Dedifferentiated amniotic fluid mesenchymal stem cell (primary cell): ENCODE measurements around the gene FUT9.

ENCODE experiments used
- DNase-seq: peaks from one replicate; pipeline ENCODE4 v3.0.0-alpha.2; 2016; ENCODE audit errors: extremely low spot score

FUT9 gene

GRCh38 chr6:96073555-96073954, 57.8 kb downstream of the FUT9 start:
- no peak for DNase-seq

DNA sequence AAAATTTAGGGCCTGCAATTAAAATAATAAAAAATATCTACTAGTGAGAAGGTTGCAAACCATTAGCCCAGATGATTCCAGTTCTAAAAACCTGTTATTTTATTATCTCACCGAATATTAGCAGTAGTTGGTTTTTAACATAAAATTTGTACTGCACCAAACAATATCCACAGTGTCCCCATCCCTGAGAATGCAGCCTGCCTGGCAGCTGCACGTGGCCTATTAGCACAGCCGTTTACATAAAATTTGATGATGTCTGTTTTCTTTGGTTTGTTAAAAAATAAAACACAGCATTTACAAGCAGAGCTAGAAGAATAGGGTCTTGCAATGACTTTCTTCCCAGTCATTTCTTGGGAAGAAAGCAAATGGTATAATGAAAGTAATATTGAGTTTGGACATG, 58.2 kb downstream of the FUT9 start:
- DNase-seq, result no peak

DNA sequence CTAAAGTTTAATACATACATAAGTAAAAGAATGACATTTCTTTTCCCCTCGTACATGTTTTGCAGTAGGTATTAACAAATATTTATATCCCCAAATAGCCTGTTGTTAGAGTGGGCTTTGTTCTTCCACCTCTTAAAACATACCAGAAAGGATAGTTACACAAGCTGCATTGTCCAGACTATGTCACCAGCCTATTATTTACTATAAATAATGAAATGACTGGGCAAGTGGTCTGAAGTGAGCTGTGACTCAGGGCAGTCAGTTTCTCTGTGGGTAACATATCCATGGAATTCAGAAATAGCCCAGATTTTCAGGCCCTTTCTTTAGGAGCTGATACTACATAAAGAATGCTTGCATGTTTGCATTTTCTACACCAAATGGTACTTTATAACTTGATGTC, 60.1 kb downstream of the FUT9 start:
- DNase-seq, result no peak

GRCh38 chr6:96086745-96087144, 71.0 kb downstream of the FUT9 start:
- no peak for DNase-seq

DNA sequence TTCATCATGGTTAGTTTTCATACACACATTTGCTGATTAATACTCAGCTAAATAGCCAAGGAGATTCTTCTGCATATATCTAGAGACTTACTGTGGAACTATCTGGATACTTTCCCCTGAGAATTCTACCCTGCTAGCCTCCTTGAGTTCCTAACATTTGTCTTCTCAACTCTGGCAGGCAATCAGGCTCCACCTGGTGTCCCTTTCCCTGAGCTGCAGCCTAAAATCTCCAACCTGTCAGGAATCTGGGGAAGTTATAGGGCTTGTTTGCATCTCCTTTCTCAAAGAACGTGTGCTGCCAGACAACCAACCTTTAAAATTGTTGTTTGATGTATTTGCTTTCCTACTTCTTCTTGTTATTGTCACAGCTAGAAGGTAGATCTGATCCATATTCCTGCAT, 73.4 kb downstream of the FUT9 start:
- no peak for DNase-seq

GRCh38 chr6:96094077-96094476, 78.3 kb downstream of the FUT9 start:
- no peak for DNase-seq

DNA sequence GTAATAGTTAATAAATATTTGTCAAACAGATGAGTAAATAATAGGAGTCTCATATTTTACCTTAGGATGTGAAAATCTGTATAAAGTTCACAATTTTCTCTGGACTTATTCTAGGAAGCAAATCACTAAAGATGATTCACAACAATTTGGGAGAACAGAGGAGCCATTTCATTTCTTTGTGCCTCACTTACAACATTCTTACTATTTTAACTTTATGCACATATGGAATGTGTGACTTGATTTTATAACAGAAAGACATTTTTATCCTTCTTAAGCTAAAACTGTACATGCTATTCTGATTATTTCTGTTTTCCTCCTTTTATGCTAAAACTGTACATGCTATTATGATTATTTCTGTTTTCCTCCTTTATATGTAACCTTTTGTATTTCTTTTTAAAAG, 83.3 kb downstream of the FUT9 start:
- DNase-seq, result no peak

- DNase-seq, result no peak
These were observed 85.8 kb downstream of the FUT9 start for GRCh38 chr6:96101564-96101963.

- no peak for DNase-seq
These were observed 89.1 kb downstream of the FUT9 start for GRCh38 chr6:96104910-96105309.

- DNase-seq, result no peak
These were observed 95.1 kb downstream of the FUT9 start for GRCh38 chr6:96110878-96111277.

- DNase-seq, result no peak
These were observed 100.9 kb downstream of the FUT9 start for GRCh38 chr6:96116674-96117073.

- DNase-seq, result no peak
These were observed 109.0 kb downstream of the FUT9 start for GRCh38 chr6:96124778-96125177.

DNA sequence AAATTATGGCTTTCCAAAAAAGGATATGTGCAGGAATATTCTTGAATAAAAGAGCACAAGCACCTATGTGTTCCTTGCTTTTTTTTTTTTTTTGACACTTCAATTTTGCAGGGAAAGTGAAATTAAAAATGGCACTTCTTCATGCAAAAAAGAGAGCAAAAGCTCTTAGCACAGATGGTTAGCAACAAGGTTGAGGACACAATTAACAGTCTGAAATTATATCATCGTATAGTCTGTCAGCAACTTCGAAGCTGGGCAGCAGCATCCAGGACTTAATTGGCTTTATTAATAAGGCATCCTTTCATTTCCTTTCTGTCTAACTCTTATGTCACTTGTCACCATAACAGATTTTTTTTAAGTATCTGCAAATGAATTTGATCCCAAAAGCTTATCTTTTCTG, 122.6 kb downstream of the FUT9 start:
- no peak for DNase-seq

DNA sequence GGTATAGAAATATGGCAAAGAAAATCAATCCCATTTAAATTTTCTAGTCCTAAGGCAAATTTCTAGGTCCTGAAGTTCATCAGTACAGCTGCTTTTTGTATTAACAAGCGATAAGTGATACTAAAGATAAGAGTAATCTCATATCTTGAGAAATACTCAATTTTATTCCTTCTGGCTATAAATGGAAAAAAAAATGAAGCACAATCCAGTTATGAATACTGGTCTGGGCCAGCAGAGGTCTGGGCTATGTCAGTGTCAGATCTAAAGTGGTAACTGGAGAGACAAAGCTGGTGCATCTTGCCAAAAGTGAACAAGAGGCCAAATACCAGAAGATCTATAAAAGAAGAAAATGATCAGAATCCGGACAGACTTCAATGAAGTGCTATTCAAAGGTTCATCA, 126.4 kb downstream of the FUT9 start:
- DNase-seq, result no peak

GRCh38 chr6:96150431-96150830, 134.7 kb downstream of the FUT9 start:
- DNase-seq, result no peak

DNA sequence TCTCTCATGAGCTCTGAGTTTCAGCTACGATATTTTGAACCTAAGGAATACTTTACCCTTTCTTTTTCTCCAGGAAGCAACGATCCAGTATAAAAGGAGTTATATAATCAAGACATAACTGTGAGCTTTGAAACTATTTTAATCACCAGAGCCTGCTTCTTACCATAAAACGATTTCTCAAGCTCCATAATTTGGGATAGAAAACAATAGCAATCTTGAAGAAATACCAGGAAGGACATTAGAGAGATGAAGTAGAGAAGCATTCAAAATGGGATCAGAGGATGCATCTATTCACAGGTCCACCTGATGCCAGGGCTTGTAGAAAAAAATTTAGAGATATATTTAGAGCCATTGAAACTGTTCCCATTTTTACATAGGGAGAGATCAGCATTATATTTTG, 135.9 kb downstream of the FUT9 start:
- DNase-seq, result no peak

DNA sequence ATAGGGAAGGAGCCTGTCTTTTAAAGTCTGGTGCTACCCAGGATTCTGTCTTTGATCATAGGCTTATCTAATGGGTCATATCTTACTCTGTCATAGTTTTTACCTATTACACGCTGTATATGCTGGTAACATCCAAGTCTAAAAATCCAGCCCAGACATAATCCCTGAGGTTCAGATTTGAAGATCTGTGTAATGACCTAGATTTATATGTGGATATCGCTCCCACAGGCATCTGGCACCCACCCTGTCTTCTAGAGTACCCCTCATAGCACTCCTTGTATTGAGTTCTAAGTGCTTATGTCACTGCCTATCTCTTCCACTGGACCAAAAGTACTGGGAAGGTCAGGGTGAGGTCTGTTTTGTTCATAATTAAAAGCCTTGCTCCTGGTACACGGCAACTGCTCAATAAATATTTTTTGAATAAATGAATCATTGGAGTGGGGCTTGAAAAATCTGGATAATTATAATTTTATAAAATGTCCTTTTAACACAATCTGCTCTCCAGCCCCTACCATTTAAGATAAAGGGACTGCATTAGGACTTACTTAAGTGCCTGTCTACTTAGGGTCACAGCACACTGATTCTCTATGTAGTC, 136.4 kb downstream of the FUT9 start:
- DNase-seq, result no peak

GRCh38 chr6:96153775-96154174, 138.0 kb downstream of the FUT9 start:
- no peak for DNase-seq

GRCh38 chr6:96156425-96156824, 140.7 kb downstream of the FUT9 start:
- DNase-seq, result no peak

GRCh38 chr6:96157018-96157565, 141.3 kb downstream of the FUT9 start:
- no peak for DNase-seq

DNA sequence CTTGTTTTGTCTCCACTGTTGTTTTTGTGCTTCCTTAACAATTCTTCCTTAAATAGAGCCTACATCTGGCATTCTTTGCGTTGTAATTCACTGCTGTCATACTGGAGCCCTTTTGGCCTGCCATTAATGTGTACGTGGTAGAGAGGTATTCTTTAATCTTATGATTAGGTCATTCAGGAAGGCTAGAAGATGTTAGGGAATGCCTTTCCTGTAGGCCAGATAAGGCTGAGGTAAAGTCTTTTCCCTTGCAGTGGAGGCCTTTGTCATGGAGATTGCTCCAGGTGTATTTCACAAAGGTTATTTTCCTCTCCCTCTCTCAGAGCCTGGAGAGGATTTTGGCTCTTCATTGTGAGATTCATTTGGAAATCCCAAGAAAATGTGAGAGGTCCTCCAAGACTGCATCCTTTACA, 146.9 kb downstream of the FUT9 start:
- no peak for DNase-seq

GRCh38 chr6:96164802-96165201, 149.0 kb downstream of the FUT9 start:
- no peak for DNase-seq

- DNase-seq, result no peak
These were observed 155.3 kb downstream of the FUT9 start for GRCh38 chr6:96171112-96171511.

DNA sequence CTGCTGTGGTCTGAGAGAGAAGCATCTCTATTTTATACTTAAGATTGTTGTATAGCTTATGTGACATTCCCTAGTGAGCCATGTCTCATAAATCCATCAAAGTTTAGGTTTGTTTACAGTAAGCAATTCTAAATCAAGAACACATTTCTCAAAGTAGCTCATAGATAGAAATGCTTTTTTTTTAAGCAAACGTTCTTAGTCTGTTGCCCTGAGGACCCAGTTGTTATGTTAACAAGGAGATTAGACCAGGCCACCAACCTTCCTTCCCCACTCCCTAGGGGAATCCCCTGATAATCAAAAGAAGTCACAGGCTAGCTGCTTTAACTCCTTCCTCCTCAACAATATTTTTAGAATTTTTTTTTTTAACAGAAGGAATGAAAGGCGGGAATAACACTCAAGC, 169.0 kb downstream of the FUT9 start:
- DNase-seq, result no peak
